GM12878 (cell line): ENCODE data around the gene STARD3. TPM values are rescaled to one million over a fixed set of nuclear protein-coding genes. Genes with fewer than 3 reads are reported as not detected.

ENCODE experiments used
- ATAC-seq: fragments of 200-7000 bp; cut with Tn5 transposase; 3 replicates; pipeline ENCODE4 v1.9.1; 2020; ENCODE audit warnings: mild to moderate bottlenecking, moderate library complexity
- Bru-seq: library from RNA; stranded (reverse); fragments of 400-500 nt; gene quantifications from one replicate; lab custom pipeline; 2021; lab: Mats Ljungman, UMichigan
- BruChase-seq, 2 experiments: library from RNA; stranded (reverse); fragments of 400-500 nt; gene quantifications; one replicate each; lab custom pipeline; 2021; lab: Mats Ljungman, UMichigan
- BruUV-seq: library from RNA; stranded (reverse); fragments of 400-500 nt; replicated peaks from 2 replicates; lab custom pipeline; 2021; lab: Mats Ljungman, UMichigan
- CTCF ChIA-PET: fragments of 300-600 bp; sonication (Branson Sonifier 250); formaldehyde crosslinking; extraction: SDS; loops from one replicate; lab custom pipeline; 2021; ENCODE audit warnings: inconsistent platforms; lab: Yijun Ruan, JAX
- POLR2A ChIA-PET: fragments of 350-600 bp; formaldehyde crosslinking; extraction: SDS; loops from one replicate; lab custom pipeline; 2021; ENCODE audit warnings: inconsistent platforms; lab: Charles Lee
- RAD21 ChIA-PET: fragments of 300-600 bp; sonication (Branson Sonifier 250); formaldehyde crosslinking; loops from one replicate; lab custom pipeline; 2023; ENCODE audit warnings: antibody characterized with exemption; ENCODE audit not compliant: unreplicated experiment; lab: Charles Lee
- SMC1A ChIA-PET: fragments of 300-600 bp; sonication (Branson Sonifier 250); formaldehyde crosslinking; loops from one replicate; lab custom pipeline; 2023; ENCODE audit not compliant: unreplicated experiment, uncharacterized antibody; lab: Charles Lee
- DNase-seq: peaks from one replicate; pipeline ENCODE4 v3.0.0-alpha.2; 2011; ENCODE audit warnings: low read depth, low spot score
- FAIRE-seq: peaks from 3 replicates; lab custom pipeline; 2011; peaks lifted over from hg19 to GRCh38; lab: Jason Lieb, UNC
- H2AFZ ChIP-seq: 2 replicates; pipeline ENCODE4 v1.6.0; 2011; ENCODE audit warnings: low read depth, low read length, control low read depth; ENCODE audit not compliant: control insufficient read depth
- H3K27ac ChIP-seq: 2 replicates; pipeline ENCODE4 v1.5.1; 2011; ENCODE audit warnings: control low read depth; ENCODE audit not compliant: control insufficient read depth, insufficient read depth
- H3K27me3 ChIP-seq, 2 experiments: replicated peaks in 1 of 2; 2 replicates each; pipeline versions ENCODE4 v1.6.0 to v1.6.1; 2011; ENCODE audit warnings: low read length in 1 of 2; ENCODE audit not compliant: control insufficient read depth in 2 of 2, insufficient read depth in 2 of 2
- H3K36me3 ChIP-seq, 2 experiments: 2 replicates each; pipeline ENCODE4 v1.5.1; 2011; ENCODE audit warnings: low read length in 1 of 2; ENCODE audit not compliant: control insufficient read depth in 2 of 2, insufficient read depth in 2 of 2
- H3K4me1 ChIP-seq: 2 replicates; pipeline ENCODE4 v1.6.1; 2011; ENCODE audit warnings: mild to moderate bottlenecking, low read length, moderate library complexity, mixed read lengths; ENCODE audit not compliant: control insufficient read depth, insufficient read depth
- H3K4me2 ChIP-seq: 2 replicates; pipeline ENCODE4 v1.6.0; 2011; ENCODE audit warnings: control low read depth; ENCODE audit not compliant: control insufficient read depth, insufficient read depth
- H3K4me3 ChIP-seq: fragments of 200-600 bp; sonication (generic); 2 replicates; pipeline ENCODE4 v1.5.1; 2016
- H3K79me2 ChIP-seq: 2 replicates; pipeline ENCODE4 v1.6.0; 2011; ENCODE audit warnings: low read length; ENCODE audit not compliant: control insufficient read depth, insufficient read depth
- H3K9ac ChIP-seq: 2 replicates; pipeline ENCODE4 v1.8.0; 2011; ENCODE audit warnings: low read length, control low read depth, mixed read lengths; ENCODE audit not compliant: control insufficient read depth, insufficient read depth
- H3K9me3 ChIP-seq: replicated peaks from 3 replicates; pipeline ENCODE4 v1.5.1; 2011; ENCODE audit warnings: mild to moderate bottlenecking, low read length; ENCODE audit not compliant: control insufficient read depth, insufficient read depth
- H4K20me1 ChIP-seq: 2 replicates; pipeline ENCODE4 v1.6.0; 2011; ENCODE audit not compliant: control insufficient read depth, insufficient read depth
- CEBPB ChIP-seq, 2 experiments: fragments of 150-350 bp in 1 of 2; IDR thresholded peaks; 2 replicates each; pipeline ENCODE4 v1.6.1; 2012 to 2014; ENCODE audit warnings: low read depth in 2 of 2, low read length in 2 of 2, borderline replicate concordance in 1 of 2, inconsistent platforms in 1 of 2
- E4F1 ChIP-seq: fragments of 450-650 bp; IDR thresholded peaks from 2 replicates; pipeline ENCODE4 v1.6.1; 2018; ENCODE audit warnings: borderline replicate concordance, mild to moderate bottlenecking; ENCODE audit not compliant: partially characterized antibody
- GABPA ChIP-seq: IDR thresholded peaks from 2 replicates; pipeline ENCODE4 v1.6.1; 2014; ENCODE audit warnings: antibody characterized with exemption, low read depth, mild to moderate bottlenecking, inconsistent platforms
- MTA2 ChIP-seq: fragments of 450-650 bp; IDR thresholded peaks from 2 replicates; pipeline ENCODE4 v1.6.1; 2016; ENCODE audit warnings: low read depth, mild to moderate bottlenecking, moderate library complexity
- RFX5 ChIP-seq: IDR thresholded peaks from 2 replicates; pipeline ENCODE4 v1.6.1; 2011; ENCODE audit warnings: low read depth, low read length, improper control_type of control experiment
- RUNX3 ChIP-seq: IDR thresholded peaks from 2 replicates; pipeline ENCODE4 v1.6.1; 2012; ENCODE audit warnings: low read length, inconsistent platforms
- ZNF592 ChIP-seq: fragments of 450-650 bp; IDR thresholded peaks from 2 replicates; pipeline ENCODE4 v1.6.1; 2017; ENCODE audit warnings: mild to moderate bottlenecking, moderate library complexity
- WGBS: methylation state at CpG from one replicate; pipeline ENCODE4 v1.1.6; 2016; ENCODE audit warnings: low lambda C conversion rate; ENCODE audit not compliant: insufficient replicate concordance, insufficient coverage; ENCODE audit errors: missing lambda C conversion rate; 5-methylcytosine and 5-hydroxymethylcytosine counted together
- in situ Hi-C: fragments of 300-500 bp; cut with MboI; formaldehyde crosslinking; loops from 9 replicates; pipeline ENCODE4 v1.14.3; 2018; ENCODE audit warnings: mixed read lengths
- intact Hi-C: fragments of 100-400 bp; cut with micrococcal nuclease; formaldehyde crosslinking; loops from one replicate; pipeline ENCODE4 v1.14.2; 2022; ENCODE audit not compliant: unreplicated experiment
- long read RNA-seq, 2 experiments: library from polyadenylated mRNA; unstranded; transcript quantifications; one replicate each; pipeline ENCODE4 v2.0.0, GENCODE V29; 2019 to 2020
- polyA minus RNA-seq, 3 experiments: library from RNA; depleted of rRNA, polyadenylated mRNA; stranded (reverse); fragments of >200 nt; gene quantifications; 2 replicates each; pipeline ENCODE4 v1.2.3, GENCODE V29; 2011
- polyA plus RNA-seq, 11 experiments: library from polyadenylated mRNA; depleted of rRNA in 4 of 11; unstranded in 6 of 11; stranded (reverse) in 5 of 11; fragments of >200 nt; fragmentation: Nextera tagmentation in 4 of 11; fragmentation: Illumina TruSeq in 1 of 11; extraction: Ambion mirVana in 4 of 11; extraction: Trizol in 1 of 11; gene quantifications; 1 replicate in 1 of 11; 2 replicates in 10 of 11; pipeline versions ENCODE4 v1.2.1 to v1.2.3, GENCODE V29; 2011 to 2016; ENCODE audit warnings: inconsistent platforms in 2 of 11, missing spikeins in 2 of 11, low read depth in 1 of 11
- total RNA-seq, 4 experiments: library from RNA; depleted of rRNA in 3 of 4; stranded (reverse); fragments of >200 nt in 3 of 4; fragmentation: Illumina TruSeq in 1 of 4; extraction: Trizol in 1 of 4; gene quantifications; 2 replicates each; pipeline versions ENCODE4 v1.2.1 to v1.2.3, GENCODE V29; 2013 to 2021
- TF ChIP-seq, protein P1 (sequence below): IDR thresholded peaks from 2 replicates; pipeline ENCODE4 v1.6.1; 2012; ENCODE audit warnings: low read depth, low read length, improper control_type of control experiment

The STARD3 gene
- 48.2 and 60.1 TPM in 2 replicates for total RNA-seq (2013; cell fraction: nucleolus; rRNA removed)
- total RNA-seq (2014; rRNA removed) = 16.4 and 21.5 TPM in 2 replicates
- 14.3 and 15.8 TPM in 2 replicates for total RNA-seq (2014; rRNA removed; fragmentation: Illumina TruSeq; extraction: Trizol)
- total RNA-seq (2021) = 46.3 and 48.2 TPM in 2 replicates
- 19.2 TPM for polyA plus RNA-seq (2011; ENCODE audit: low read depth)
- 34.0 and 57.7 TPM in 2 replicates for polyA plus RNA-seq (2011; rRNA removed)
- 65.6 and 91.8 TPM in 2 replicates for polyA plus RNA-seq (2011; cell fraction: cytosol; rRNA removed)
- polyA plus RNA-seq (2011; cell fraction: nucleus; rRNA removed) = 250 and 312 TPM in 2 replicates
- polyA plus RNA-seq (2012) = 37.5 and 41.9 TPM in 2 replicates
- polyA plus RNA-seq (2014; fragmentation: Illumina TruSeq; extraction: Trizol) = 17.7 and 24.8 TPM in 2 replicates
- polyA plus RNA-seq (2014; fragmentation: Nextera tagmentation; extraction: Ambion mirVana) = 1 to 10 TPM in 1 of 2 experiments, under 1 TPM in 1; 0.08 to 1.4 TPM
- polyA plus RNA-seq (2014; rRNA removed) = 41.0 and 62.7 TPM in 2 replicates
- 10 to 100 TPM; 30.2 to 38.8 TPM for polyA plus RNA-seq (2016; fragmentation: Nextera tagmentation; extraction: Ambion mirVana)
- 72.9 and 96.0 TPM in 2 replicates for polyA minus RNA-seq (2011; rRNA and poly(A)+ RNA removed)
- 24.6 and 26.1 TPM in 2 replicates for polyA minus RNA-seq (2011; cell fraction: cytosol; rRNA and poly(A)+ RNA removed)
- polyA minus RNA-seq (2011; cell fraction: nucleus; rRNA and poly(A)+ RNA removed) = 58.8 and 76.0 TPM in 2 replicates
- percentile 70 among the genes with signal in this experiment for Bru-seq, nascent RNA
- BruChase-seq, experiment 1, labeled RNA remaining after a 6-hour chase = percentile 73 among the genes with signal in this experiment
- BruChase-seq, experiment 2, labeled RNA remaining after a 2-hour chase = percentile 70 among the genes with signal in this experiment
- long read RNA-seq, experiment 1, transcript STARD3-201 (15 exons, 2,132 nt) = major isoform, 23 of 29 reads
- long read RNA-seq, experiment 1, partial matches to known transcripts = 1 of 29 reads
- long read RNA-seq, experiment 1, other reads (novel, unspliced or antisense) = 5 of 29 reads
- long read RNA-seq, experiment 2, transcript STARD3-201 (15 exons, 2,132 nt) = major isoform, 8 of 18 reads
- long read RNA-seq, experiment 2, partial matches to known transcripts = 4 of 18 reads
- long read RNA-seq, experiment 2, other reads (novel, unspliced or antisense) = 4 of 18 reads

DNA sequence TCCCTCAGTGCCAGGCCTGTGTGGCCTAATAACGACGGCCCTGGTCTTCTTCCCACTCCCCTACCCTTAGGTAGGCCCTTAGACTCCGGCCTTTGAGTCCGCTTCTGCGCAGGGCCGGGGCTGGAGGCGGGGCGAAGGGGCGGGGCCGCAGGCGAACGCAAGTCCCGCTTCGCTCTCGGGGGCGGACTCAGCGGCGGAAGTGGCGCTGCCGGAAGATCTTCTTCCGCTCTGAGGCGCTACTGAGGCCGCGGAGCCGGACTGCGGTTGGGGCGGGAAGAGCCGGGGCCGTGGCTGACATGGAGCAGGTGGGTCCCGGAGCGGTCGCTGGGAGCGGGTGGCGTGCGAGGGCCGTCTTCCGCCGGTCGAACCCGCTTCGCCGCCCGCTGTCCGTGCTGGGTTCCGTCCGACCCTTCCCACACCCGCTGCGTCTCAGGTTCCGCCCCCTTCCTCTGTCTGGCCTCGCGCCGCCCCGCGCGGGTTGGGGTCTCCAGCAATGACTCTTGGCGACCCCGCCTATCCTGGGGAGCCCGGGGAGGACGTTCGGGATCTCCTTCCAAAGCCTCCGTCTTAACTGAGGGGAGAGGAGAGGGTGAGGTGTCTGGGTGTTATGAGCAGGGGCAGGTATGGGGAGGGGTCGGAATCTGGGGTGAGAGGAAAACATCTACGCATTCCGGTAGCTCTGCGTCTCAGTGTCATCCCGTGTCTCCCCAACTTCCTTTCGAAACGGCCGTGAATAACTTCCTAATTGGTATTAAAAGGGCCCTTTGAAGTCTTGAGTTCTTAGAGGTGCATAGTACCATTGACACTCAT lies at the start of gene STARD3:
Gene STARD3, plus strand, starts transcription at position 218 of the 810 bp plus-strand sequence. CDS start 16,388 bp downstream, outside the sequence.
- no peaks in the 10 kb centered on the region for H3K9me3 ChIP-seq
- peak within 1 kb of the TSS; percentile 93 for H2AFZ ChIP-seq
- peak within 1 kb of the TSS; percentile 92 for H3K9ac ChIP-seq
- H4K20me1 ChIP-seq = peaks cover 3% of the 10 kb centered on the region; the same call in 1 of the 2 replicates
- intact Hi-C loops (loop anchor here (5.0 kb wide), 1 partner anchor 115 kb away; no protein-coding TSS in a partner anchor), in situ Hi-C loops (no loop called here)
- peaks cover 36% of the 10 kb centered on the region for H3K79me2 ChIP-seq
- 1% methylated on average over 68 of the region's 69 CpGs for WGBS
- peaks cover 20% of the 10 kb centered on the region for H3K4me1 ChIP-seq
- H3K27ac ChIP-seq = peak within 1 kb of the TSS; percentile 90
- H3K36me3 ChIP-seq = no peaks in the 10 kb centered on the region
- no TSS peak for BruUV-seq
- ChIA-PET CTCF (interaction anchor here (0.7 to 15.5 kb wide), 7 partner anchors 15 to 224 kb away, joined by 3 to 225 read pairs (median 3); no protein-coding TSS in a partner anchor), RAD21 (interaction anchor here (0.6 kb wide), 1 partner anchor 9 kb away, joined by 3 read pairs; no protein-coding TSS in a partner anchor), POLR2A (interaction anchor here (0.6 to 1.2 kb wide), 3 partner anchors 51 to 278 kb away, joined by 3 read pairs; partner anchors contain the start of gene PGAP3), SMC1A (interaction anchor here (0.9 to 2.2 kb wide), 4 partner anchors 14 to 34 kb away, joined by 3 to 6 read pairs (median 3); no protein-coding TSS in a partner anchor)
- ATAC-seq (peak; percentile 97), FAIRE-seq (peak; percentile 44), DNase-seq (no peak)
- peak within 1 kb of the TSS; percentile 94 for H3K4me2 ChIP-seq
- no peaks in the 10 kb centered on the region for H3K27me3 ChIP-seq
- H3K4me3 ChIP-seq = peak within 1 kb of the TSS; percentile 100
- TF ChIP-seq CEBPB (IDR thresholded peaks at IDR 0.05; ENCODE audit: borderline replicate concordance in 1 of 2, low read depth in 2 of 2, low read length in 2 of 2) (no peak), RFX5 (no peak), ZNF592 (no peak), E4F1 (peak; percentile 60), MTA2 (no peak; the same call in 1 of the 2 replicates), RUNX3 (peak; percentile 78), GABPA (peak; percentile 91)
- TF ChIP-seq, protein P1, sequence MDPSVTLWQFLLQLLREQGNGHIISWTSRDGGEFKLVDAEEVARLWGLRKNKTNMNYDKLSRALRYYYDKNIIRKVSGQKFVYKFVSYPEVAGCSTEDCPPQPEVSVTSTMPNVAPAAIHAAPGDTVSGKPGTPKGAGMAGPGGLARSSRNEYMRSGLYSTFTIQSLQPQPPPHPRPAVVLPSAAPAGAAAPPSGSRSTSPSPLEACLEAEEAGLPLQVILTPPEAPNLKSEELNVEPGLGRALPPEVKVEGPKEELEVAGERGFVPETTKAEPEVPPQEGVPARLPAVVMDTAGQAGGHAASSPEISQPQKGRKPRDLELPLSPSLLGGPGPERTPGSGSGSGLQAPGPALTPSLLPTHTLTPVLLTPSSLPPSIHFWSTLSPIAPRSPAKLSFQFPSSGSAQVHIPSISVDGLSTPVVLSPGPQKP = peak; percentile 72
